GM10847 (cell line): Measurements from ENCODE around the gene BRD1.

Experiments
- POLR2A ChIP-seq: IDR thresholded peaks from 2 replicates; pipeline ENCODE4 v1.6.1; 2011; ENCODE audit not compliant: insufficient read length; ENCODE audit errors: extremely low read depth

Gene BRD1

GRCh38 chr22:49800408-49801238, 27.1 kb downstream of the BRD1 start:
- TF ChIP-seq POLR2A: no peak

- no peak for TF ChIP-seq POLR2A
Measured at GRCh38 chr22:49799431-49800075, 28.1 kb downstream of the BRD1 start.

GRCh38 chr22:49798486-49799151, 29.1 kb downstream of the BRD1 start:
- TF ChIP-seq POLR2A: no peak

GRCh38 chr22:49797706-49798105, 30.0 kb downstream of the BRD1 start:
- TF ChIP-seq POLR2A: no peak

GRCh38 chr22:49796596-49797270, 30.9 kb downstream of the BRD1 start:
- no peak for TF ChIP-seq POLR2A

- no peak for TF ChIP-seq POLR2A
Measured at GRCh38 chr22:49795521-49795920, 32.2 kb downstream of the BRD1 start.

- no peak for TF ChIP-seq POLR2A
Measured at GRCh38 chr22:49793871-49794270, 33.8 kb downstream of the BRD1 start.

GRCh38 chr22:49793296-49793695, 34.4 kb downstream of the BRD1 start:
- no peak for TF ChIP-seq POLR2A

GRCh38 chr22:49792107-49792506, 35.6 kb downstream of the BRD1 start:
- no peak for TF ChIP-seq POLR2A

- no peak for TF ChIP-seq POLR2A
Measured at GRCh38 chr22:49791682-49792081, 36.0 kb downstream of the BRD1 start.

GRCh38 chr22:49790912-49791311, 36.8 kb downstream of the BRD1 start:
- TF ChIP-seq POLR2A: no peak

GRCh38 chr22:49789289-49790141, 38.2 kb downstream of the BRD1 start:
- no peak for TF ChIP-seq POLR2A

- no peak for TF ChIP-seq POLR2A
Measured at GRCh38 chr22:49788504-49788903, 39.2 kb downstream of the BRD1 start.

GRCh38 chr22:49787861-49788260, 39.8 kb downstream of the BRD1 start:
- TF ChIP-seq POLR2A: no peak

- no peak for TF ChIP-seq POLR2A
Measured at GRCh38 chr22:49786976-49787706, 40.5 kb downstream of the BRD1 start.
